ENCODE measurements around the gene MASTL. TPM values are rescaled to one million over a fixed set of nuclear protein-coding genes. Genes with fewer than 3 reads are reported as not detected.

MASTL gene
- total RNA-seq, 2 donors from 2014 or later: 30.3 to 50.2 TPM

GRCh38 chr10:27188897-27189296, 33.7 kb downstream of the MASTL start:
- H3K9me3 Mint-ChIP-seq: no peaks in the 10 kb centered on the region
- no peak overlapping the region for H3K4me3 Mint-ChIP-seq
- Histone ChIP-seq H3K4me3 (ENCODE audit: low read length) (no peak overlapping the region), H3K9me3 (ENCODE audit: control insufficient read depth, low read length) (no peaks in the 10 kb centered on the region), H3K27me3 (ENCODE audit: control insufficient read depth, insufficient read depth, low read length, poor library complexity, severe bottlenecking) (no peaks in the 10 kb centered on the region), H3K4me1 (ENCODE audit: control insufficient read depth, insufficient read depth, low read length) (no peaks in the 10 kb centered on the region), H3K36me3 (ENCODE audit: control insufficient read depth, insufficient read depth, low read length) (peaks cover 30% of the 10 kb centered on the region), H3K9ac (ENCODE audit: extremely low read depth, low read length, poor library complexity, severe bottlenecking) (no peak overlapping the region), H3K27ac (ENCODE audit: low read depth, low read length) (no peak overlapping the region)
- H3K27ac Mint-ChIP-seq: no peak overlapping the region
- no peak for DNase-seq
- TF ChIP-seq, protein P1, sequence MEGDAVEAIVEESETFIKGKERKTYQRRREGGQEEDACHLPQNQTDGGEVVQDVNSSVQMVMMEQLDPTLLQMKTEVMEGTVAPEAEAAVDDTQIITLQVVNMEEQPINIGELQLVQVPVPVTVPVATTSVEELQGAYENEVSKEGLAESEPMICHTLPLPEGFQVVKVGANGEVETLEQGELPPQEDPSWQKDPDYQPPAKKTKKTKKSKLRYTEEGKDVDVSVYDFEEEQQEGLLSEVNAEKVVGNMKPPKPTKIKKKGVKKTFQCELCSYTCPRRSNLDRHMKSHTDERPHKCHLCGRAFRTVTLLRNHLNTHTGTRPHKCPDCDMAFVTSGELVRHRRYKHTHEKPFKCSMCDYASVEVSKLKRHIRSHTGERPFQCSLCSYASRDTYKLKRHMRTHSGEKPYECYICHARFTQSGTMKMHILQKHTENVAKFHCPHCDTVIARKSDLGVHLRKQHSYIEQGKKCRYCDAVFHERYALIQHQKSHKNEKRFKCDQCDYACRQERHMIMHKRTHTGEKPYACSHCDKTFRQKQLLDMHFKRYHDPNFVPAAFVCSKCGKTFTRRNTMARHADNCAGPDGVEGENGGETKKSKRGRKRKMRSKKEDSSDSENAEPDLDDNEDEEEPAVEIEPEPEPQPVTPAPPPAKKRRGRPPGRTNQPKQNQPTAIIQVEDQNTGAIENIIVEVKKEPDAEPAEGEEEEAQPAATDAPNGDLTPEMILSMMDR (conservative IDR thresholded peaks at IDR 0.05): no peak
- 93 to 100% methylated on average over 4 of the region's 4 CpGs for WGBS, 2 experiments (ENCODE audit: insufficient coverage in 1 of 2, insufficient read length in 1 of 2)
- H3K36me3 Mint-ChIP-seq (ENCODE audit: low read depth): peaks cover 27% of the 10 kb centered on the region
- H3K27me3 Mint-ChIP-seq (ENCODE audit: insufficient read depth): no peaks in the 10 kb centered on the region
- H3K4me1 Mint-ChIP-seq: no peaks in the 10 kb centered on the region

- no peak overlapping the region for H3K9ac ChIP-seq (ENCODE audit: extremely low read depth, low read length, poor library complexity, severe bottlenecking)
- Mint-ChIP-seq H3K4me1 (no peaks in the 10 kb centered on the region), H3K27ac (no peak overlapping the region), H3K36me3 (ENCODE audit: low read depth) (peaks cover 14% of the 10 kb centered on the region), H3K4me3 (no peak overlapping the region), H3K9me3 (no peaks in the 10 kb centered on the region), H3K27me3 (ENCODE audit: insufficient read depth) (no peaks in the 10 kb centered on the region)
- H3K4me3 ChIP-seq (ENCODE audit: low read length): no peak overlapping the region
- no peak for DNase-seq
- H3K27ac ChIP-seq (ENCODE audit: low read depth, low read length): no peak overlapping the region
- TF ChIP-seq, protein P1 (conservative IDR thresholded peaks at IDR 0.05): no peak
- peaks cover 19% of the 10 kb centered on the region for H3K36me3 ChIP-seq (ENCODE audit: control insufficient read depth, insufficient read depth, low read length)
- no peaks in the 10 kb centered on the region for H3K4me1 ChIP-seq (ENCODE audit: control insufficient read depth, insufficient read depth, low read length)
- 98% methylated on average over 2 of the region's 2 CpGs; no CpG with 5 or more reads in 1 of the 2 experiments for WGBS, 2 experiments (ENCODE audit: insufficient coverage in 1 of 2, insufficient read length in 1 of 2)
- no peaks in the 10 kb centered on the region for H3K27me3 ChIP-seq (ENCODE audit: control insufficient read depth, insufficient read depth, low read length, poor library complexity, severe bottlenecking)
- H3K9me3 ChIP-seq (ENCODE audit: control insufficient read depth, low read length): no peaks in the 10 kb centered on the region
Measured at GRCh38 chr10:27190508-27190907, 35.4 kb downstream of the MASTL start.

- TF ChIP-seq, protein P1 (conservative IDR thresholded peaks at IDR 0.05): no peak
- Histone ChIP-seq H3K9ac (ENCODE audit: extremely low read depth, low read length, poor library complexity, severe bottlenecking) (no peak overlapping the region), H3K9me3 (ENCODE audit: control insufficient read depth, low read length) (no peaks in the 10 kb centered on the region), H3K27me3 (ENCODE audit: control insufficient read depth, insufficient read depth, low read length, poor library complexity, severe bottlenecking) (no peaks in the 10 kb centered on the region), H3K27ac (ENCODE audit: low read depth, low read length) (no peak overlapping the region), H3K36me3 (ENCODE audit: control insufficient read depth, insufficient read depth, low read length) (peaks cover 9% of the 10 kb centered on the region), H3K4me3 (ENCODE audit: low read length) (no peak overlapping the region), H3K4me1 (ENCODE audit: control insufficient read depth, insufficient read depth, low read length) (no peaks in the 10 kb centered on the region)
- no peaks in the 10 kb centered on the region for H3K4me1 Mint-ChIP-seq
- H3K27ac Mint-ChIP-seq: no peak overlapping the region
- WGBS, 2 experiments (ENCODE audit: insufficient coverage in 1 of 2, insufficient read length in 1 of 2): 80 to 81% methylated on average over 1 to 3 of the region's 3 CpGs
- peaks cover under 1% of the 10 kb centered on the region for H3K36me3 Mint-ChIP-seq (ENCODE audit: low read depth)
- no peak for DNase-seq
- no peaks in the 10 kb centered on the region for H3K9me3 Mint-ChIP-seq
- H3K4me3 Mint-ChIP-seq: no peak overlapping the region
- no peaks in the 10 kb centered on the region for H3K27me3 Mint-ChIP-seq (ENCODE audit: insufficient read depth)
Measured at GRCh38 chr10:27192284-27192683, 37.1 kb downstream of the MASTL start.
